Mucosa of gallbladder (tissue), 1 donor: ENCODE measurements around the gene NONO. TPM values are rescaled to one million over a fixed set of nuclear protein-coding genes. Genes with fewer than 3 reads are reported as not detected.
"Not testable (repeated sequence)": the region's sequence is repeated elsewhere in the genome, so short reads cannot be mapped to it uniquely, and the experiment has no call there.

Source experiments
- DNase-seq: peaks from one replicate; pipeline ENCODE4 v3.0.0-alpha.2; 2020; ENCODE audit warnings: low spot score
- total RNA-seq: library from RNA; stranded (reverse); gene quantifications from one replicate; pipeline ENCODE4 v1.2.1, GENCODE V29; 2021
- donor health status: DM: no; HTN: no; CAD: no.

The NONO gene
- total RNA-seq, 1 donor from 2014 or later, result 323 TPM

- no peak for DNase-seq
These were observed 7.9 kb downstream of the NONO start for GRCh38 chrX:71291381-71291780.

- DNase-seq, result no peak
These were observed 9.4 kb downstream of the NONO start for GRCh38 chrX:71292669-71293365.

GRCh38 chrX:71296806-71297205 lies 13.4 kb downstream of the NONO start:
- DNase-seq, result no peak

GRCh38 chrX:71298119-71298518 lies 14.7 kb downstream of the NONO start:
- DNase-seq, result no peak

- DNase-seq, result not testable (repeated sequence)
These were observed 16.6 kb downstream of the NONO start for GRCh38 chrX:71300064-71300463.

- DNase-seq, result not testable (repeated sequence)
These were observed 17.1 kb downstream of the NONO start for GRCh38 chrX:71300495-71300894.

GRCh38 chrX:71301195-71301924 lies 17.9 kb downstream of the NONO start, which contains the start of gene ITGB1BP2:
Gene ITGB1BP2, plus strand, starts transcription at chrX:71301750. Its CDS starts 57 bp downstream, at chrX:71301807.
- no peak for DNase-seq

GRCh38 chrX:71302461-71303213 lies 19.2 kb downstream of the NONO start:
- no peak for DNase-seq

- no peak for DNase-seq
These were observed 21.1 kb downstream of the NONO start for GRCh38 chrX:71304561-71304960.

- DNase-seq, result no peak
These were observed 32.5 kb downstream of the NONO start for GRCh38 chrX:71315917-71316316.

GRCh38 chrX:71316959-71317358 lies 33.5 kb downstream of the NONO start:
- DNase-seq, result not testable (repeated sequence)

GRCh38 chrX:71320126-71320525 lies 36.7 kb downstream of the NONO start:
- no peak for DNase-seq

GRCh38 chrX:71321731-71322130 lies 38.3 kb downstream of the NONO start:
- DNase-seq, result no peak

- not testable (repeated sequence) for DNase-seq
These were observed 41.0 kb downstream of the NONO start for GRCh38 chrX:71324452-71324851.

GRCh38 chrX:71326394-71326793 lies 43.0 kb downstream of the NONO start:
- no peak for DNase-seq

- not testable (repeated sequence) for DNase-seq
These were observed 65.8 kb downstream of the NONO start for GRCh38 chrX:71349151-71349665.

- DNase-seq, result not testable (repeated sequence)
These were observed 66.4 kb downstream of the NONO start for GRCh38 chrX:71349867-71350266.

Other genes starting within 250 kb of the NONO start
- 65.3 TPM for gene SNX12, start 215.3 kb upstream of the NONO start, total RNA-seq
- 42.3 TPM for gene FOXO4, start 187.8 kb upstream of the NONO start, total RNA-seq
- gene CXorf65, start 176.9 kb upstream of the NONO start, total RNA-seq, result not detected
- gene IL2RG, start 172.1 kb upstream of the NONO start, total RNA-seq, result 8.9 TPM
- 43.2 TPM for gene MED12, start 165.0 kb upstream of the NONO start, total RNA-seq
- 2.5 TPM for gene NLGN3, start 138.8 kb upstream of the NONO start, total RNA-seq
- 228 TPM for gene GJB1, start 60.4 kb upstream of the NONO start, total RNA-seq
- 46.9 TPM for gene ZMYM3, start 29.5 kb upstream of the NONO start, total RNA-seq
- gene ITGB1BP2, start 18.1 kb downstream of the NONO start, total RNA-seq, result 7.0 TPM
- gene TAF1, start 82.7 kb downstream of the NONO start, total RNA-seq, result 44.2 TPM
- 139 TPM for gene OGT, start 249.5 kb downstream of the NONO start, total RNA-seq